HG03175 (cell line): ENCODE results near the gene LIPC.

Experiments
- ATAC-seq: cut with Tn5 transposase; IDR thresholded peaks from one replicate; pipeline ENCODE4 v1.9.1; 2021; ENCODE audit warnings: mild to moderate bottlenecking, moderate library complexity; ENCODE audit not compliant: unreplicated experiment

The LIPC gene

GRCh38 chr15:58405865-58406264 is 25.9 kb upstream of the LIPC start:
- no peak for ATAC-seq

DNA sequence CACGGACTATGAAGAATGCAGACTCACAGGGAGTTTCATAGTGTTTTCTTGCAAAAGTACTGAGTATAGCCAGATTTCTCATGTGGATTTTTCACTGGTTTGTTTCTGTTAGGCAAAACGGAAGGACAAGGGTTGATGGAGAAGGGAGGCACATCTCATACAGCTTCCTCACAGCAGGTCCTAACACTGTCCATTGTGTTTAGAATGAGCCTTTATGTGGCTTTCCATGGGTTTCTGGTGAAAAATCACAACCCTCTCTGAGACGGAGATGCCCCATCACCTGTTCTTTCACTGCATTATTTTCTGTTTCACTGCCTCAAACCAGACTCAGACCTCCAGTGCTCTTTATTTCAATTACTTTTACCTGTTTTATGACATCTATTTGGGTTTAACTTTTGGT is 25.0 kb upstream of the LIPC start:
- no peak for ATAC-seq

GRCh38 chr15:58407236-58407775 is 24.5 kb upstream of the LIPC start:
- ATAC-seq: no peak

GRCh38 chr15:58407778-58408177 is 24.0 kb upstream of the LIPC start:
- ATAC-seq: no peak

- ATAC-seq: no peak
Observed at GRCh38 chr15:58409861-58410260, 21.9 kb upstream of the LIPC start.

DNA sequence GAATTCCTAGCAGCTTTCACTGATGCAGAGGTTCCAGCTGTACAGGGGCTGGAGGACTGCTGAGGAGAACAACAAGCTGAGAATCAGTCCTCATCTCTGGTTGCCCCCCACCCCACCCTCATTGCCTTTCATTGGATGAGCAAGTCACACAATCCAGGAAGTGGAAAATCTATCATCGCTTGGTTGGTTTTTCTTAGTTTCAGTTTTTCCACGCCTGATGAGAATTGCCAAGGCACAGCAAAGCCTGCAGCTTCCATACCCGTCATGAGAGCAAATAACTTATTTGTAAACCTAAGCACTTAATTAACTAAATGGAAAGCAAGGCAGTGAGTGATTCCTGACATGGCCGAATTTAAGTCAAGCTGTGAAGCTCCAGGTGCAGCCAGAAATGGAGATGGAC is 21.4 kb upstream of the LIPC start:
- no peak for ATAC-seq

DNA sequence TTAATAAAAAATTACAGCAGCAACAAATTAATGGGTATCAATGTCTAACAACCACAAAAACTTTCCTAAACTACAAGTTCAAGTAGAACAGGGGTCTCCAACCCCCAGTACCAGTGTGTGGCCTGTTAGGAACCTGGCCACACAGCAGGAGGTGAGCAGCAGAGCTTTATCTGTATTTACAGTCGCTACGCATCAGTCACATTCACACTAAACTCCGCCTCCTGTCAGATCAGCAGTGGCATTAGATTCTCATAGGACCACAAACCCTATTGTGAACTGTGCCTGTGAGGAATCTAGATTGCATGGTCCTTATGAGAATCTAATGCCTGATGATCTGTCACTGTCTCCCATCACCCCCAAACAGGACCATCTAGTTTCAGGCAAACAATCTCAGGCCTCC is 18.5 kb upstream of the LIPC start:
- ATAC-seq: no peak

DNA sequence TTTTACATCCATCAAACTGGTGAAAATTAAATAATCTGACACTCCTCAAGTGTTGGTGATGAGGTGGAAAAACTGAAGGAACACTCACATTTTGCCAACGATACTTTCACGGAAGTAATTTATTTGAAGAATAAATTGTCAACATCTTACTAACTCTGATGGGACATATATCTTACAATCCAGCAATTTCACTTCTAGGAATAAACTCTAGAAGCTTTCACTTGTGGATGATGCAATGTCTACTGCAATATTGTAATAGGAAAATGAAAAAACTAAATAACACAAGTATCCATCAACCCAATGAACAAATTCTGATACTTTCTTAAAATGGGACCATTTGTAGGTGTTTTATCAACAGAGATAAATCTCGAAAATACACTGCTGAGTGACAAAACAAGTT is 16.2 kb upstream of the LIPC start:
- ATAC-seq: no peak

DNA sequence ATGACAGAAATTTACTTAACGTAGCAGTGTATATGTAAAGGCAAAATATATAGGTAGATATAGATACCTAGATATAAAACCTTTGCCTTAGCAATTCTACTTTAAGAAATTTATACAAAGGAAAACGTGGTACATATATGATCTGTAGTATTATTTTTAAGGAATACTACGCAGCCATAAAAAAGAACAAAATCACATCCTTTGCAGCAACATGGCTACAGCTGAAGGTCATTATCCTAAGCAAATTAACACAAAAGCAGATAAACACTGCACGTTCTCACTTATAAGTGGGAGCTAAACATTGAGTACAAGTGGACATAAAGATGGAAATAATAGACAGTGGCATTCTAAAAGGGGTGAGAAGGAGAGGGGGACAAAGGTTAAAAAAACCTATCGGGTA is 14.8 kb upstream of the LIPC start:
- ATAC-seq: no peak

DNA sequence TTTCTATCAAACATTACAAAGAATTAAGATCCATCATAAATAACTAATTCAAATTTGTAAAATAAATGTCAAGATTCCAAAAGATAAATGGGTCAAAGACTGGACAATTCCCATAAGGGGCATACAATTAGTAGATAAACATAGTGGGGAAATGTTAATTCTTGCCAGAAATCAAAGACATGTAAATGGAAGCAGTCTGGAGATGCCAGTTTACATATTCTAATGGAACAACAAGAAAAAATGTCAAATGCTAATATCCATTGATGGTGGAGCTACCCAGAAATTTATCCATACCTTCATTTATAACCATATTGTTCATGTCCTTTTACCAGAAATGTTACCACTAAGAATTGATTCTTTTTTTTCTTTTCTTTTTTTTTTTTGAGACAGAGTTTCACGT is 13.7 kb upstream of the LIPC start:
- no peak for ATAC-seq

GRCh38 chr15:58419803-58420524 is 11.8 kb upstream of the LIPC start:
- ATAC-seq: no peak

DNA sequence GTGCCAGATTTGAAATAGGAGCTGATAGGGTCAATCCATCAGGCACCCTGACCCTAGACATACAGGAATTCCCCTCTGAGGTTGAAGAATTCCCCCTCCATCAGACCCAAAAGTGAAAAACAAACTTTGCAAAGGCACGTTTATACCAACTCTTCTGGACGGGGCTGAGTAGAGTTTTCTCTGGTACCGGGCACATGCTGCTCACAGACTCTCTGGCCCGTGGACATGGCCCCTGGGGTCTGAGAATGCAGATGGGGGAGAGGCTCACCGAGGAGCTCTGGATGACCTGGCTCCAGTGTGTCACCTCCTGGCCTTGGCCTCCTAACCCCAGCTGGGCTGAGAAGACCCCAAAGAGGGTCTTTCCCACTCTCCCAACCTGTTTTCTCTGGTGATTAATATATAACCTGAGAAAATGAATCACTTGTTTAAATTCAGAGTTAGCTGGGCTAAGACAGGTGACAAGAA is 11.2 kb upstream of the LIPC start:
- no peak for ATAC-seq

- ATAC-seq: no peak
Observed at GRCh38 chr15:58423205-58423604, 8.6 kb upstream of the LIPC start.

DNA sequence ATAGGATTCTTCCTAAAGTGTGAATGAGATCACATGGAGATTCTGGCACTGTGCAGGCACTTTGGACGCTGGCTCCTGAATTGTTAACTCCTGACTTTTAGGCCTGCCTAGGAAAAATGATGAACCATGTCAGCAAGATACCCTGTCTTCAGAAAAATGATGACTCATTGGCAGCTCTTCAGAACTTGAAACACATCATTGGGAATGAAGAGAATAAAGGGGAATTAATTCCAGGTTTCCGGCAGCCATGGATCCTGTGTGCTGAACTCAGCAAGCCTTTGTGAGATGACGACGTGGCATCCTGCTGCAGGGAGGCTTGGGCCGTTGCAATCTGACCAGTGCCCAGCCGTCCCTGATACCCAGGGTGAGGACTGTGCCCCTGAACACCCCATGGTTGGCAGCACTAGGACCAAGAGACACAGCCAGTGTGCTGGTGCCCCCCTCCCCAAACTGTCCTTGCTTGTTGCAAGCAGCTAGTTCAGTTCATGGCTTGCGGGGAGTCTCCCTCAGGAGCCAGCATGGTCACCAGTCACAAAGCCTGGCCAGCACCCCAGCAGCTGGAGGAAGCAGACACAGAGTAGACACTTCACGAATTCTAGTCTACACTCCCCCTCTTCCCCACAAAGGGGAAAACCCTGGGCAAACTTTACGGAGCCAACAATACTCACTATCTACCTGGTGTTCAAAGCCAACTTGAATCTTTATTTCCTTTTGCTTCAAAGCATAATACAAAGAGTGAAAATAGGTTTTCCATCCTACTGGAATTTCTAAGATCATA is 7.8 kb upstream of the LIPC start:
- ATAC-seq: no peak

GRCh38 chr15:58424722-58425121 is 7.1 kb upstream of the LIPC start:
- ATAC-seq: no peak

DNA sequence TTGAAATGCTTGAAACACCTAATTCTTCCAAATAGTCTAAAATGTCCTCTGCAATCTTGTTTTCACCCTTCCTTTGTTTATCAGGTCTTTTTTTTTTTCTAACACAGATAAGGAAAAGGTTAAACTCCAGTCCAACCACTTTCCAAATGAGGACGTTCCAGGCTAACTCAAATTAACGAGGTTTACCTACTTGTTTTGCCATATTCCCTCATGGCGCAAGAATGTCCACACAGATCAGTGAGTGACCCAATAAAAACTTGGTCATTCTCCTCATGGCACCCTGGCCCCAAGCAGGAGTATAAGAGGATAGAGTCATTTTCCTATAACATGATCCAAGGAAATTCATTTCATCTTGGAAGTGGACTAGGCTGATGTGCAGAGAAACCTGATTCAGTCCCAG is 6.6 kb upstream of the LIPC start:
- no peak for ATAC-seq

GRCh38 chr15:58425834-58426233 is 6.0 kb upstream of the LIPC start:
- no peak for ATAC-seq

DNA sequence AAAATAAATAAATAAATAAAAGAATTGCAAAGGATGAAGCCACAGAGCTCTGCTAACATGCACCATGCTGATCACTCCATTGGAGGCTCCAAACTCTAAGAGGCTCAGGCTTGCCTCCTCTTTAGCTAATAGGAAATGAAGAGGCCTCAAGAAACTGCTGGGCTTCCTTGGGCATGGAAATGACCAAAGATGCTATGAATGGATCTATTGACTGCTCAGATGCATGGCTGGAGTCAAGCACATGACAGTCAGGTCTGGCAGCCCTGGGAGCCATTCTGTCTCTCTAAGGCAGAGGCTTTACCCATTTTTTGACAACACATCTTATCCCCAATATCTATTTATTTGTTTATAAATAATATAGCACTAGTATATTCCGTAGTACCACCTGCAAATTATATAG is 5.3 kb upstream of the LIPC start:
- ATAC-seq: no peak

DNA sequence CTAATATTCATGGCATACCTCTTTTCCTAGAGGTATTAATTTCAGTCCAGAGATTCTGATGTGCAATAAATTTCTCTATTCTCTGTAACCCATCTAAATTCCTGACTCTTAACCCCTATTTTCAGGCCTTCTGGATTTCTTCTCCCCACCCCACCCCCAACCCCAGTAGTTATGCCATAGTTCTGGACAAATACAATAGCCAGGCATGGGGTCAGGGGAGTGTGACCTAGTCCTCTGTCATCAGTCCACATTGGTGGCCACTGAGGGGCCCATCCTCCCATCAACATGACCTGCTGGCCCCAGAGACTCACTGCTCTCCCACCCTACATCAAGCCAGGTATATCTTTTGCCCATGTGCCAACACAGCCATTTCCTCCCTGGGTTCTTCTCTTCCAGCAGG is 3.8 kb upstream of the LIPC start:
- no peak for ATAC-seq

DNA sequence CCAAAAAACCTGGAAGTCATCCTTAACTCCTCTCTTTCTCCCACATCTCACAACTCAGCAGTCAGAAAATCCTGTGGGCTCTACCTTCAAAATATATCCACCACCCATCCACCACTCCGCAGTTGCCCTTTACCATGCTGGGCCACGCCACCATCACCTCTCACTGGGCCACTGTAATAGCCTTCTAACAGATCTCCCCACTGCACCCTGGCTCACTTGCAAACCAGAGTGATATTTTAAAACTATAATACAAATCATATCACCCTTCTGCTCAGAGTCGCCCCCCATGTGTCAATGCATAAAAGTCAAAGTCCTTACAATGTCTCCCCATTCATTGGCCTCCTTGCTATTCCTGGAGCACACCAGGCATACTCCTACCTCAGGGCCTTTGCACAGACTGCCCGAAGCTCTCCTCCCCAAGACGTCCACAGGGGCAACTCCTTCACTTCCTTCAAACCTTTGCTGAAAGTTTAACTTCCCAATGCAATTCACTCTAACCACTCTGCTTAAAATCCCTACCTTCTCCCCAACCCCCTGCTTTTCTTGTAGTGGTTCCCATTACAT is 1.5 kb upstream of the LIPC start:
- no peak for ATAC-seq

- no peak for ATAC-seq
Observed at GRCh38 chr15:58432401-58432800, 610 bp downstream of the LIPC start.
